Measurements from ENCODE around the gene RABGAP1L.

DNA sequence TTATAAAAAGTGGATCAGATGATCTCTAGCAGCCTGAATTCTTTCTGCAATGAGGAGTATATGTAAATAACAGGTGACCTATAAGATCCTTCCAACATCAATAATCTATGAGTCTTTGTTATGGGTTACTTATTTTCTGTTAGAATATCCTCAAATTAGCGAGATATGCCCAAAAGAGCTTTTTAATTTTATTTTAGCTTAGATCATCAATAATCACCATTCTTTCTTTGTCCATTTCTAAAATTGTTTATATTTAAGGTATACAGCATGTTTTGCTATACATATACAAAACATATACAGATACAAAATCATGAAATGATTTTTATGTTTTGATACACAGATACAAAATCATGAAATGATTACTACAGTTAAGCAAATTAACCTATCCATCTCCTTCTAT, 11.8 kb downstream of the RABGAP1L start:
- TF ChIP-seq, protein P1, sequence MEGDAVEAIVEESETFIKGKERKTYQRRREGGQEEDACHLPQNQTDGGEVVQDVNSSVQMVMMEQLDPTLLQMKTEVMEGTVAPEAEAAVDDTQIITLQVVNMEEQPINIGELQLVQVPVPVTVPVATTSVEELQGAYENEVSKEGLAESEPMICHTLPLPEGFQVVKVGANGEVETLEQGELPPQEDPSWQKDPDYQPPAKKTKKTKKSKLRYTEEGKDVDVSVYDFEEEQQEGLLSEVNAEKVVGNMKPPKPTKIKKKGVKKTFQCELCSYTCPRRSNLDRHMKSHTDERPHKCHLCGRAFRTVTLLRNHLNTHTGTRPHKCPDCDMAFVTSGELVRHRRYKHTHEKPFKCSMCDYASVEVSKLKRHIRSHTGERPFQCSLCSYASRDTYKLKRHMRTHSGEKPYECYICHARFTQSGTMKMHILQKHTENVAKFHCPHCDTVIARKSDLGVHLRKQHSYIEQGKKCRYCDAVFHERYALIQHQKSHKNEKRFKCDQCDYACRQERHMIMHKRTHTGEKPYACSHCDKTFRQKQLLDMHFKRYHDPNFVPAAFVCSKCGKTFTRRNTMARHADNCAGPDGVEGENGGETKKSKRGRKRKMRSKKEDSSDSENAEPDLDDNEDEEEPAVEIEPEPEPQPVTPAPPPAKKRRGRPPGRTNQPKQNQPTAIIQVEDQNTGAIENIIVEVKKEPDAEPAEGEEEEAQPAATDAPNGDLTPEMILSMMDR (IDR thresholded peaks at IDR 0.05) = no peak
- TF ChIP-seq POLR2A (IDR thresholded peaks at IDR 0.05) = no peak
- no peak for TF ChIP-seq EP300 (IDR thresholded peaks at IDR 0.05)
- TF ChIP-seq POLR2AphosphoS5 (IDR thresholded peaks at IDR 0.05) = no peak

All from gastroesophageal sphincter (tissue), 3 donors.